HepG2 (cell line): ENCODE results near the gene PREX1. TPM values are rescaled to one million over a fixed set of nuclear protein-coding genes. Genes with fewer than 3 reads are reported as not detected.

Source experiments
- ATAC-seq: fragments of 200-7000 bp; cut with Tn5 transposase; 3 replicates; pipeline ENCODE4 v1.9.1; 2020; ENCODE audit warnings: mild to moderate bottlenecking, moderate library complexity
- BruUV-seq: library from RNA; stranded (reverse); fragments of 400-500 nt; replicated peaks from 2 replicates; lab custom pipeline; 2021; lab: Mats Ljungman, UMichigan
- CTCF ChIA-PET: fragments of 300-600 bp; formaldehyde crosslinking; extraction: SDS; loops from one replicate; lab custom pipeline; 2021; ENCODE audit warnings: low total read pairs, inconsistent platforms, low intra/inter-chr PET ratio; lab: Yijun Ruan, JAX
- POLR2A ChIA-PET: fragments of 350-600 bp; sonication (Branson Sonifier 250); formaldehyde crosslinking; loops from one replicate; lab custom pipeline; 2020; ENCODE audit warnings: antibody characterized with exemption, inconsistent platforms; lab: Yijun Ruan, JAX
- DNase-seq: peaks from one replicate; pipeline ENCODE4 v3.0.0-alpha.2; 2015; ENCODE audit warnings: low spot score
- FAIRE-seq: peaks from 3 replicates; lab custom pipeline; 2011; peaks lifted over from hg19 to GRCh38; lab: Jason Lieb, UNC
- H2AFZ ChIP-seq: one replicate; pipeline ENCODE4 v1.6.1; 2011; ENCODE audit warnings: low read length, inconsistent platforms
- H3K27ac ChIP-seq: fragments of 300-600 bp; 3 replicates; pipeline ENCODE4 v1.8.0; 2011; ENCODE audit warnings: mixed run types, mild to moderate bottlenecking, mixed read lengths, low read length, inconsistent platforms; ENCODE audit not compliant: insufficient read depth; ENCODE audit errors: extremely low read length
- H3K27me3 ChIP-seq, 2 experiments: fragments of 200-600 bp in 1 of 2; 2 replicates in 1 of 2; 3 replicates in 1 of 2; pipeline versions ENCODE4 v1.6.0 to v1.8.0; 2011; ENCODE audit warnings: low read length in 2 of 2, mild to moderate bottlenecking in 2 of 2, moderate library complexity in 2 of 2, inconsistent platforms in 1 of 2; ENCODE audit not compliant: insufficient read depth in 2 of 2, control insufficient read depth in 1 of 2
- H3K36me3 ChIP-seq, 2 experiments: fragments of 200-600 bp in 1 of 2; replicated peaks in 1 of 2; 2 replicates in 1 of 2; 3 replicates in 1 of 2; pipeline versions ENCODE4 v1.5.1 to v1.8.0; 2011; ENCODE audit warnings: low read length in 2 of 2, inconsistent platforms in 1 of 2; ENCODE audit not compliant: insufficient read depth in 2 of 2, control insufficient read depth in 1 of 2
- H3K4me1 ChIP-seq: 2 replicates; pipeline ENCODE4 v1.5.1; 2012; ENCODE audit warnings: low read length, inconsistent platforms; ENCODE audit not compliant: insufficient read depth
- H3K4me2 ChIP-seq: 2 replicates; pipeline ENCODE4 v1.6.0; 2011; ENCODE audit warnings: low read depth, low read length, inconsistent platforms
- H3K4me3 ChIP-seq, 3 experiments: fragments of 200-600 bp in 1 of 3; sonication (generic), shearing (Covaris generic) in 1 of 3; replicated peaks in 1 of 3; 2 replicates each; pipeline ENCODE4 v1.5.1; 2011 to 2016; ENCODE audit warnings: low read length in 3 of 3, inconsistent platforms in 2 of 3, low read depth in 2 of 3, mild to moderate bottlenecking in 2 of 3, control low read depth in 1 of 3, mixed read lengths in 1 of 3; ENCODE audit not compliant: insufficient read depth in 1 of 3
- H3K79me2 ChIP-seq: one replicate; pipeline ENCODE4 v1.6.1; 2011; ENCODE audit warnings: low read length, inconsistent platforms; ENCODE audit not compliant: insufficient read depth
- H3K9ac ChIP-seq: 2 replicates; pipeline ENCODE4 v1.6.0; 2011; ENCODE audit warnings: mild to moderate bottlenecking, low read depth, low read length, inconsistent platforms; ENCODE audit not compliant: insufficient read depth
- H3K9me3 ChIP-seq: 2 replicates; pipeline ENCODE4 v1.5.1; 2012; ENCODE audit warnings: mild to moderate bottlenecking, low read length
- H4K20me1 ChIP-seq: 2 replicates; pipeline ENCODE4 v1.6.0; 2011; ENCODE audit warnings: inconsistent platforms, mild to moderate bottlenecking, low read length, moderate library complexity; ENCODE audit not compliant: insufficient read depth
- CHD2 ChIP-seq: IDR thresholded peaks from 2 replicates; pipeline ENCODE4 v1.6.1; 2011; ENCODE audit warnings: low read depth, low read length, improper control_type of control experiment
- DPF2 ChIP-seq: sonication (generic); formaldehyde crosslinking; IDR thresholded peaks from 2 replicates; pipeline ENCODE4 v1.4.0; 2020; ENCODE audit warnings: mild to moderate bottlenecking, low read depth, missing genetic modification reagents, borderline replicate concordance
- FOSL1 ChIP-seq: sonication (generic); formaldehyde crosslinking; IDR thresholded peaks from 2 replicates; pipeline ENCODE4 v1.9.0; 2021; ENCODE audit warnings: missing genetic modification reagents, borderline replicate concordance
- GLI4 ChIP-seq: sonication (generic); formaldehyde crosslinking; IDR thresholded peaks from 2 replicates; pipeline ENCODE4 v1.5.1; 2020; ENCODE audit warnings: missing genetic modification reagents, mild to moderate bottlenecking, moderate library complexity, borderline replicate concordance
- MXD1 ChIP-seq: sonication (generic); formaldehyde crosslinking; IDR thresholded peaks from 2 replicates; pipeline ENCODE4 v1.4.0; 2020; ENCODE audit warnings: mild to moderate bottlenecking, missing genetic modification reagents
- NFIB ChIP-seq: sonication (generic); formaldehyde crosslinking; IDR thresholded peaks from 2 replicates; pipeline ENCODE4 v1.9.0; 2021; ENCODE audit warnings: missing genetic modification reagents, mild to moderate bottlenecking, borderline replicate concordance
- SMYD3 ChIP-seq: sonication (generic); formaldehyde crosslinking; IDR thresholded peaks from 2 replicates; pipeline ENCODE4 v1.8.1; 2023; ENCODE audit warnings: mild to moderate bottlenecking, missing genetic modification reagents
- ZNF121 ChIP-seq: sonication (generic); formaldehyde crosslinking; IDR thresholded peaks from 2 replicates; pipeline ENCODE4 v1.5.0; 2020; ENCODE audit warnings: mild to moderate bottlenecking, missing genetic modification reagents
- ZNF180 ChIP-seq: sonication (generic); formaldehyde crosslinking; IDR thresholded peaks from 2 replicates; pipeline ENCODE4 v1.4.0; 2020; ENCODE audit warnings: low read depth, missing genetic modification reagents, borderline replicate concordance
- ZNF446 ChIP-seq: sonication (generic); formaldehyde crosslinking; IDR thresholded peaks from 2 replicates; pipeline ENCODE4 v1.5.0; 2020; ENCODE audit warnings: mild to moderate bottlenecking, missing genetic modification reagents
- ZNF598 ChIP-seq: sonication (generic); formaldehyde crosslinking; IDR thresholded peaks from 2 replicates; pipeline ENCODE4 v1.5.1; 2020; ENCODE audit warnings: mild to moderate bottlenecking, missing genetic modification reagents, borderline replicate concordance
- ZNF644 ChIP-seq: IDR thresholded peaks from 2 replicates; pipeline ENCODE4 v1.6.1; 2016; ENCODE audit warnings: low read depth
- WGBS: methylation state at CpG from one replicate; pipeline ENCODE4 v1.1.6; 2017; ENCODE audit warnings: low lambda C conversion rate; 5-methylcytosine and 5-hydroxymethylcytosine counted together
- in situ Hi-C: cut with HindIII; loops from 2 replicates; pipeline ENCODE4 v1.10.0; 2017; ENCODE audit warnings: low pct_unique_long_range_greater_than_20kb; ENCODE audit not compliant: extremely low pct_ligation_motif_present
- intact Hi-C: fragments of 100-400 bp; cut with micrococcal nuclease; formaldehyde crosslinking; loops from one replicate; pipeline ENCODE4 v1.10.0; 2022; ENCODE audit not compliant: unreplicated experiment
- polyA plus RNA-seq, 8 experiments: library from polyadenylated mRNA; depleted of rRNA in 3 of 8; stranded (reverse) in 7 of 8; unstranded in 1 of 8; fragments of >200 nt; fragmentation: Illumina TruSeq in 4 of 8; extraction: Trizol in 4 of 8; gene quantifications; 2 replicates each; pipeline versions ENCODE4 v1.2.1 to v1.2.3, GENCODE V29; 2011 to 2016; ENCODE audit warnings: low read depth in 4 of 8, missing spikeins in 1 of 8, mixed read lengths in 1 of 8; ENCODE audit not compliant: insufficient read depth in 1 of 8
- total RNA-seq, 5 experiments: library from RNA; depleted of rRNA; stranded (reverse); fragments of >200 nt; fragmentation: Illumina TruSeq; extraction: Trizol; gene quantifications; 2 replicates each; pipeline ENCODE4 v1.2.3, GENCODE V29; 2016; ENCODE audit warnings: low read depth in 1 of 5
- TF ChIP-seq, protein P1 (sequence below): sonication (generic); formaldehyde crosslinking; IDR thresholded peaks from 2 replicates; pipeline ENCODE4 v1.4.0; 2020; ENCODE audit warnings: missing genetic modification reagents
- TF ChIP-seq, protein P2 (sequence below): sonication (generic); formaldehyde crosslinking; IDR thresholded peaks from 2 replicates; pipeline ENCODE4 v1.4.0; 2020; ENCODE audit warnings: missing genetic modification reagents

The PREX1 gene
- total and polyA plus RNA-seq, 2 of the 13 experiments (the other 11 are each of a cell fraction or from before 2014, with no cell fraction given): 0.02 to 0.04 TPM

- Histone ChIP-seq H3K4me3 (no peak overlapping the region), H2AFZ (no peak overlapping the region), H3K27ac (no peak overlapping the region), H4K20me1 (no peaks in the 10 kb centered on the region), H3K27me3 (peaks cover 14 to 42% of the 10 kb centered on the region in 2 experiments; a peak in 3 of 5 replicates), H3K4me1 (peaks cover 18% of the 10 kb centered on the region), H3K9me3 (no peaks in the 10 kb centered on the region), H3K36me3 (no peaks in the 10 kb centered on the region), H3K79me2 (no peaks in the 10 kb centered on the region), H3K4me2 (no peak overlapping the region), H3K9ac (no peak overlapping the region)
- TF ChIP-seq DPF2 (CRISPR knock-in tag) (no peak), ZNF121 (no peak), ZNF180 (no peak), ZNF644 (CRISPR knock-in tag) (no peak), CHD2 (no peak), FOSL1 (no peak), ZNF446 (0 out of 2 replicates have a peak, but pooled peaks have one; percentile 43), SMYD3 (CRISPR knock-in tag) (no peak), NFIB (CRISPR knock-in tag) (no peak), ZNF598 (CRISPR knock-in tag) (no peak), MXD1 (CRISPR knock-in tag) (0 out of 2 replicates have a peak, but pooled peaks have one; percentile 21), GLI4 (CRISPR knock-in tag) (no peak)
- TF ChIP-seq, protein P1, sequence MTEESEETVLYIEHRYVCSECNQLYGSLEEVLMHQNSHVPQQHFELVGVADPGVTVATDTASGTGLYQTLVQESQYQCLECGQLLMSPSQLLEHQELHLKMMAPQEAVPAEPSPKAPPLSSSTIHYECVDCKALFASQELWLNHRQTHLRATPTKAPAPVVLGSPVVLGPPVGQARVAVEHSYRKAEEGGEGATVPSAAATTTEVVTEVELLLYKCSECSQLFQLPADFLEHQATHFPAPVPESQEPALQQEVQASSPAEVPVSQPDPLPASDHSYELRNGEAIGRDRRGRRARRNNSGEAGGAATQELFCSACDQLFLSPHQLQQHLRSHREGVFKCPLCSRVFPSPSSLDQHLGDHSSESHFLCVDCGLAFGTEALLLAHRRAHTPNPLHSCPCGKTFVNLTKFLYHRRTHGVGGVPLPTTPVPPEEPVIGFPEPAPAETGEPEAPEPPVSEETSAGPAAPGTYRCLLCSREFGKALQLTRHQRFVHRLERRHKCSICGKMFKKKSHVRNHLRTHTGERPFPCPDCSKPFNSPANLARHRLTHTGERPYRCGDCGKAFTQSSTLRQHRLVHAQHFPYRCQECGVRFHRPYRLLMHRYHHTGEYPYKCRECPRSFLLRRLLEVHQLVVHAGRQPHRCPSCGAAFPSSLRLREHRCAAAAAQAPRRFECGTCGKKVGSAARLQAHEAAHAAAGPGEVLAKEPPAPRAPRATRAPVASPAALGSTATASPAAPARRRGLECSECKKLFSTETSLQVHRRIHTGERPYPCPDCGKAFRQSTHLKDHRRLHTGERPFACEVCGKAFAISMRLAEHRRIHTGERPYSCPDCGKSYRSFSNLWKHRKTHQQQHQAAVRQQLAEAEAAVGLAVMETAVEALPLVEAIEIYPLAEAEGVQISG (CRISPR knock-in tag): peak; percentile 67
- TF ChIP-seq, protein P2, sequence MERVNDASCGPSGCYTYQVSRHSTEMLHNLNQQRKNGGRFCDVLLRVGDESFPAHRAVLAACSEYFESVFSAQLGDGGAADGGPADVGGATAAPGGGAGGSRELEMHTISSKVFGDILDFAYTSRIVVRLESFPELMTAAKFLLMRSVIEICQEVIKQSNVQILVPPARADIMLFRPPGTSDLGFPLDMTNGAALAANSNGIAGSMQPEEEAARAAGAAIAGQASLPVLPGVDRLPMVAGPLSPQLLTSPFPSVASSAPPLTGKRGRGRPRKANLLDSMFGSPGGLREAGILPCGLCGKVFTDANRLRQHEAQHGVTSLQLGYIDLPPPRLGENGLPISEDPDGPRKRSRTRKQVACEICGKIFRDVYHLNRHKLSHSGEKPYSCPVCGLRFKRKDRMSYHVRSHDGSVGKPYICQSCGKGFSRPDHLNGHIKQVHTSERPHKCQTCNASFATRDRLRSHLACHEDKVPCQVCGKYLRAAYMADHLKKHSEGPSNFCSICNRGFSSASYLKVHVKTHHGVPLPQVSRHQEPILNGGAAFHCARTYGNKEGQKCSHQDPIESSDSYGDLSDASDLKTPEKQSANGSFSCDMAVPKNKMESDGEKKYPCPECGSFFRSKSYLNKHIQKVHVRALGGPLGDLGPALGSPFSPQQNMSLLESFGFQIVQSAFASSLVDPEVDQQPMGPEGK: no peak
- ATAC-seq (no peak), FAIRE-seq (no peak), DNase-seq (no peak)
- no TSS peak for BruUV-seq
- WGBS: 36% methylated on average over 22 of the region's 23 CpGs
- in situ Hi-C loops (loop anchor here (5.0 to 25.0 kb wide), 3 partner anchors 212 to 942 kb away; partner anchors contain the start of gene SULF2), intact Hi-C loops (no loop called here)
- POLR2A ChIA-PET: no interaction called here
- CTCF ChIA-PET: no interaction called here
Measured at GRCh38 chr20:48624315-48625020, 203.3 kb downstream of the PREX1 start.
